Common myeloid progenitor, CD34-positive (primary cell): ENCODE results near the gene CACNA1B.

Experiments
- CTCF ChIA-PET: fragments of 350-600 bp; sonication (Branson Sonifier 250); formaldehyde crosslinking; loops from one replicate; lab custom pipeline; 2021; ENCODE audit warnings: antibody characterized with exemption; lab: Charles Lee
- POLR2A ChIA-PET: fragments of 350-600 bp; sonication (Branson Sonifier 250); formaldehyde crosslinking; loops from one replicate; lab custom pipeline; 2021; ENCODE audit warnings: antibody characterized with exemption; lab: Charles Lee
- DNase-seq, 3 donors: peaks; one replicate each; pipeline versions ENCODE4 v3.0.0 to v3.0.0-alpha.2; 2013
- H3K27ac ChIP-seq, 2 experiments: 1 replicate in 1 of 2; 2 replicates in 1 of 2; pipeline ENCODE4 v1.7.0; 2013; ENCODE audit warnings: inconsistent platforms in 2 of 2, low read length in 2 of 2, mild to moderate bottlenecking in 2 of 2, low read depth in 1 of 2, moderate library complexity in 1 of 2; ENCODE audit not compliant: severe bottlenecking in 2 of 2, insufficient read depth in 1 of 2, poor library complexity in 1 of 2
- H3K27me3 ChIP-seq, 5 experiments: replicated peaks in 2 of 5; 1 replicate in 3 of 5; 2 replicates in 2 of 5; pipeline versions ENCODE4 v1.6.1 to v1.7.0; 2013; ENCODE audit warnings: low read length in 4 of 5, mild to moderate bottlenecking in 2 of 5, moderate library complexity in 2 of 5, inconsistent platforms in 1 of 5; ENCODE audit not compliant: insufficient read depth in 5 of 5, control insufficient read depth in 4 of 5
- H3K36me3 ChIP-seq, 4 experiments: 1 replicate in 2 of 4; 2 replicates in 2 of 4; pipeline versions ENCODE4 v1.6.1 to v1.7.0; 2013; ENCODE audit warnings: low read length in 3 of 4, control low read depth in 1 of 4, mild to moderate bottlenecking in 1 of 4; ENCODE audit not compliant: control insufficient read depth in 4 of 4, insufficient read depth in 4 of 4
- H3K4me1 ChIP-seq, 4 experiments: 1 replicate in 3 of 4; 2 replicates in 1 of 4; pipeline versions ENCODE4 v1.6.1 to v1.7.1; 2013; ENCODE audit warnings: low read length in 3 of 4, mild to moderate bottlenecking in 3 of 4, control low read depth in 1 of 4, inconsistent platforms in 1 of 4, moderate library complexity in 1 of 4; ENCODE audit not compliant: control insufficient read depth in 4 of 4, insufficient read depth in 4 of 4; ENCODE audit errors: control extremely low read depth in 1 of 4
- H3K4me3 ChIP-seq, 7 experiments: 1 replicate in 4 of 7; 2 replicates in 3 of 7; pipeline versions ENCODE4 v1.5.1 to v1.7.0; 2013; ENCODE audit warnings: mild to moderate bottlenecking in 7 of 7, low read length in 6 of 7, moderate library complexity in 6 of 7, inconsistent platforms in 2 of 7, low read depth in 2 of 7, control low read depth in 1 of 7; ENCODE audit not compliant: insufficient read depth in 4 of 7, control insufficient read depth in 1 of 7; ENCODE audit errors: extremely low read depth in 1 of 7
- H3K9me3 ChIP-seq, 5 experiments: 1 replicate in 4 of 5; 2 replicates in 1 of 5; pipeline versions ENCODE4 v1.6.1 to v1.7.1; 2013; ENCODE audit warnings: low read length in 4 of 5, mild to moderate bottlenecking in 2 of 5, inconsistent platforms in 1 of 5, low read depth in 1 of 5, moderate library complexity in 1 of 5; ENCODE audit not compliant: control insufficient read depth in 4 of 5, insufficient read depth in 2 of 5; ENCODE audit errors: control extremely low read depth in 1 of 5
- WGBS: methylation state at CpG from one replicate; pipeline ENCODE4 v1.1.5; 2013; ENCODE audit not compliant: insufficient coverage; 5-methylcytosine and 5-hydroxymethylcytosine counted together

Gene CACNA1B

GRCh38 chr9:138072161-138072842, 194.7 kb downstream of the CACNA1B start:
- Histone ChIP-seq H3K4me1 (no peaks in the 10 kb centered on the region), H3K4me3 (no peak overlapping the region), H3K9me3 (no peaks in the 10 kb centered on the region), H3K36me3 (no peaks in the 10 kb centered on the region), H3K27me3 (peaks cover 0 to 27% (median 4%) of the 10 kb centered on the region in 5 experiments), H3K27ac (no peak overlapping the region)
- 83% methylated on average over 11 of the region's 12 CpGs for WGBS
- no peak for DNase-seq
- POLR2A ChIA-PET = no interaction called here
- CTCF ChIA-PET = no interaction called here

GRCh38 chr9:138072897-138073296, 195.3 kb downstream of the CACNA1B start:
- 90% methylated on average over 8 of the region's 9 CpGs for WGBS
- Histone ChIP-seq H3K9me3 (no peaks in the 10 kb centered on the region), H3K27me3 (peaks cover 0 to 21% (median 4%) of the 10 kb centered on the region in 5 experiments), H3K27ac (no peak overlapping the region), H3K4me3 (no peak overlapping the region), H3K36me3 (no peaks in the 10 kb centered on the region), H3K4me1 (no peaks in the 10 kb centered on the region)
- POLR2A ChIA-PET = no interaction called here
- DNase-seq = no peak
- CTCF ChIA-PET = no interaction called here

GRCh38 chr9:138073408-138073807, 195.8 kb downstream of the CACNA1B start:
- ChIA-PET CTCF (no interaction called here), POLR2A (no interaction called here)
- 93% methylated on average over 6 of the region's 12 CpGs for WGBS
- no peaks in the 10 kb centered on the region for H3K9me3 ChIP-seq
- no peaks in the 10 kb centered on the region for H3K36me3 ChIP-seq
- no peak overlapping the region for H3K4me3 ChIP-seq
- H3K27me3 ChIP-seq = peaks cover 0 to 15% (median 2%) of the 10 kb centered on the region in 5 experiments
- no peak for DNase-seq
- no peaks in the 10 kb centered on the region for H3K4me1 ChIP-seq
- H3K27ac ChIP-seq = no peak overlapping the region

GRCh38 chr9:138073808-138074207, 196.2 kb downstream of the CACNA1B start:
- Histone ChIP-seq H3K4me3 (no peak overlapping the region), H3K36me3 (no peaks in the 10 kb centered on the region), H3K9me3 (no peaks in the 10 kb centered on the region), H3K27me3 (peaks cover 0 to 11% (median 2%) of the 10 kb centered on the region in 5 experiments), H3K27ac (no peak overlapping the region), H3K4me1 (no peaks in the 10 kb centered on the region)
- no peak for DNase-seq
- POLR2A ChIA-PET = no interaction called here
- CTCF ChIA-PET = no interaction called here
- WGBS = 97% methylated on average over 12 of the region's 12 CpGs

- peaks cover 0 to 9% (median 2%) of the 10 kb centered on the region in 5 experiments for H3K27me3 ChIP-seq
- H3K27ac ChIP-seq = no peak overlapping the region
- 97% methylated on average over 17 of the region's 18 CpGs for WGBS
- H3K36me3 ChIP-seq = no peaks in the 10 kb centered on the region
- DNase-seq = no peak
- H3K9me3 ChIP-seq = no peaks in the 10 kb centered on the region
- ChIA-PET POLR2A (no interaction called here), CTCF (no interaction called here)
- no peaks in the 10 kb centered on the region for H3K4me1 ChIP-seq
- H3K4me3 ChIP-seq = no peak overlapping the region
These were observed 196.9 kb downstream of the CACNA1B start for GRCh38 chr9:138074516-138074915.

GRCh38 chr9:138075496-138075895, 197.9 kb downstream of the CACNA1B start:
- Histone ChIP-seq H3K9me3 (no peaks in the 10 kb centered on the region), H3K27me3 (peaks cover 0 to 8% (median 2%) of the 10 kb centered on the region in 5 experiments), H3K27ac (no peak overlapping the region), H3K36me3 (no peaks in the 10 kb centered on the region), H3K4me1 (no peaks in the 10 kb centered on the region), H3K4me3 (no peak overlapping the region)
- DNase-seq = no peak
- ChIA-PET CTCF (no interaction called here), POLR2A (no interaction called here)
- 92% methylated on average over 19 of the region's 20 CpGs for WGBS

GRCh38 chr9:138075961-138076649, 198.5 kb downstream of the CACNA1B start:
- POLR2A ChIA-PET = no interaction called here
- H3K36me3 ChIP-seq = no peaks in the 10 kb centered on the region
- no peaks in the 10 kb centered on the region for H3K4me1 ChIP-seq
- DNase-seq = no peak
- H3K9me3 ChIP-seq = no peaks in the 10 kb centered on the region
- no peak overlapping the region for H3K27ac ChIP-seq
- WGBS = 95% methylated on average over 14 of the region's 14 CpGs
- H3K4me3 ChIP-seq = no peak overlapping the region
- peaks cover 0 to 8% (median 2%) of the 10 kb centered on the region in 5 experiments for H3K27me3 ChIP-seq
- CTCF ChIA-PET = no interaction called here
